ENCODE data around the gene ITPR1.

Gene ITPR1

DNA sequence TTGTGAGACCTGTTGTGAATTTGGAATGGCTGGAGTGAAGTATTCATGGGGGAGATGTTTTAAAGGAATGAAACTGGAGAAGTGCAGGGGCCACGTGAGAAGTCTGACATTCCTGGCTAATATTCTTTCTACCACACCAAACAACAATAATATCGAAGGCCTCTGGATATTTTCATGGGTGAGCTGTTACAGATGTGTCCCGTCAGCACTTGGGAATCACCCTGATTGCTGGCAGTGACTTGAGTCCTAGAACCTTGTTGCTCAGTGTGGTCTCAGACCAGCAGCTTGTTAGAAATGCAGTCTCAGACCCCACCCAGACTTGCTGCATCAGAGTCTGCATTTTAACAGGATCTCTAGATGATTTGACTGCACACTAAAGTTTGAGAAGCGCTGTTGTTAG, 113.8 kb downstream of the ITPR1 start:
- Histone ChIP-seq H3K9ac (ENCODE audit: low read length) (no peak overlapping the region), H3K9me3 (ENCODE audit: low read length) (no peaks in the 10 kb centered on the region), H3K27ac (ENCODE audit: low read depth, low read length, poor library complexity, severe bottlenecking) (no peak overlapping the region), H3F3A (ENCODE audit: insufficient read depth, low read length) (no peaks in the 10 kb centered on the region), H3K27me3 (ENCODE audit: insufficient read depth, low read length) (no peaks in the 10 kb centered on the region), H3K79me2 (ENCODE audit: insufficient read depth, low read length) (no peaks in the 10 kb centered on the region), H3K4me1 (ENCODE audit: insufficient read depth, low read length, severe bottlenecking) (no peaks in the 10 kb centered on the region), H3K4me2 (ENCODE audit: low read length) (no peak overlapping the region), H3K4me3 (ENCODE audit: low read depth, low read length, poor library complexity, severe bottlenecking) (no peak overlapping the region), H3K36me3 (ENCODE audit: insufficient read depth, low read length) (no peaks in the 10 kb centered on the region), H4K20me1 (ENCODE audit: insufficient read depth, low read length) (no peaks in the 10 kb centered on the region), H2AFZ (ENCODE audit: low read length) (no peak overlapping the region), H3K9me2 (ENCODE audit: low read depth, low read length) (no peaks in the 10 kb centered on the region)
- TF ChIP-seq, protein P1, sequence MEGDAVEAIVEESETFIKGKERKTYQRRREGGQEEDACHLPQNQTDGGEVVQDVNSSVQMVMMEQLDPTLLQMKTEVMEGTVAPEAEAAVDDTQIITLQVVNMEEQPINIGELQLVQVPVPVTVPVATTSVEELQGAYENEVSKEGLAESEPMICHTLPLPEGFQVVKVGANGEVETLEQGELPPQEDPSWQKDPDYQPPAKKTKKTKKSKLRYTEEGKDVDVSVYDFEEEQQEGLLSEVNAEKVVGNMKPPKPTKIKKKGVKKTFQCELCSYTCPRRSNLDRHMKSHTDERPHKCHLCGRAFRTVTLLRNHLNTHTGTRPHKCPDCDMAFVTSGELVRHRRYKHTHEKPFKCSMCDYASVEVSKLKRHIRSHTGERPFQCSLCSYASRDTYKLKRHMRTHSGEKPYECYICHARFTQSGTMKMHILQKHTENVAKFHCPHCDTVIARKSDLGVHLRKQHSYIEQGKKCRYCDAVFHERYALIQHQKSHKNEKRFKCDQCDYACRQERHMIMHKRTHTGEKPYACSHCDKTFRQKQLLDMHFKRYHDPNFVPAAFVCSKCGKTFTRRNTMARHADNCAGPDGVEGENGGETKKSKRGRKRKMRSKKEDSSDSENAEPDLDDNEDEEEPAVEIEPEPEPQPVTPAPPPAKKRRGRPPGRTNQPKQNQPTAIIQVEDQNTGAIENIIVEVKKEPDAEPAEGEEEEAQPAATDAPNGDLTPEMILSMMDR (IDR thresholded peaks at IDR 0.05; ENCODE audit: low read length), result no peak
- no peak for TF ChIP-seq EZH2 (IDR thresholded peaks at IDR 0.05; ENCODE audit: borderline replicate concordance, low read length)

DNA sequence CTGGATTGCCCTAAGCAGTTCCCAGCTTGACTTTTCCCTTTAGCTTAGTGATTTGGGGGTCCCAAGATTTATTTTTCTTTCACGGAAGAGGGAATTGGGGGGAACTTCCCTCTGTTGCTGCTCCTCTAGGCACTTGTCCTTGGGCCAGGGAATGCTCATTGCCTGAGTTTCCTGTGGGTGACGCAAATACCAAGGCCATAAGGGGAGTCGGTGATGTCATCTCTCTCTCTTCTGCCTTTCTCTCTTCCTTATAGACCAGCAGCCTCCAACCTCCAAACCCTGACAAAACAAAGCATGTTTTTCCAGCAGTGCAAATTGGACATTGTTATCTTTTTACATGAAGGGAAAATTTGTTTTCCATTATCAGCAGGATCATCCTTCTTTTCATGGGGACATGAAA, 120.2 kb downstream of the ITPR1 start:
- Histone ChIP-seq H3K27ac (ENCODE audit: low read depth, low read length, poor library complexity, severe bottlenecking) (no peak overlapping the region), H3K9me2 (ENCODE audit: low read depth, low read length) (no peaks in the 10 kb centered on the region), H3K9ac (ENCODE audit: low read length) (no peak overlapping the region), H3K4me3 (ENCODE audit: low read depth, low read length, poor library complexity, severe bottlenecking) (no peak overlapping the region), H3K9me3 (ENCODE audit: low read length) (no peaks in the 10 kb centered on the region), H4K20me1 (ENCODE audit: insufficient read depth, low read length) (no peaks in the 10 kb centered on the region), H3K4me1 (ENCODE audit: insufficient read depth, low read length, severe bottlenecking) (no peaks in the 10 kb centered on the region), H3K36me3 (ENCODE audit: insufficient read depth, low read length) (no peaks in the 10 kb centered on the region), H3K4me2 (ENCODE audit: low read length) (no peak overlapping the region), H2AFZ (ENCODE audit: low read length) (no peak overlapping the region), H3K27me3 (ENCODE audit: insufficient read depth, low read length) (no peaks in the 10 kb centered on the region), H3K79me2 (ENCODE audit: insufficient read depth, low read length) (no peaks in the 10 kb centered on the region), H3F3A (ENCODE audit: insufficient read depth, low read length) (no peaks in the 10 kb centered on the region)
- no peak for TF ChIP-seq EZH2 (IDR thresholded peaks at IDR 0.05; ENCODE audit: borderline replicate concordance, low read length)
- TF ChIP-seq, protein P1 (IDR thresholded peaks at IDR 0.05; ENCODE audit: low read length), result no peak

DNA sequence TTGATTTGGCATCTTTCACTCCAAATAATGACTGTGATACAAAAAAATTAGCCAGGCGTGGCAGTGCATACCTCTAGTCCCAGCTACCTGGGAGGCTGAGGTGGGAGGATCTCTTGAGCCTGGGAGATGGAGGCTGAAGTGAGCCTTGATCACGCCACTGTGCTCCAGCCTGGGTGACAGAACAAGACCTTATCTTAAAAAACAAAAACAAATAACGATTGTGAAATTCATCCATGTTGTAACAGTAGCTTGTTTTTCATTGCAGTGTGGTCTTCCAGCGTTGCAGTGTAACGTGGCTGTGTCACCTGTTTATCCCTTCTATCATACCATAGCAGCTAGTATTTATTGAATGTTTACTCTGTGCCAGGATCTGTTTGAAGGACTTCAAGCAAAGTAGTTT, 120.9 kb downstream of the ITPR1 start:
- H3K4me2 ChIP-seq (ENCODE audit: low read length), result no peak overlapping the region
- no peaks in the 10 kb centered on the region for H3K9me2 ChIP-seq (ENCODE audit: low read depth, low read length)
- no peak overlapping the region for H3K4me3 ChIP-seq (ENCODE audit: low read depth, low read length, poor library complexity, severe bottlenecking)
- no peaks in the 10 kb centered on the region for H3K79me2 ChIP-seq (ENCODE audit: insufficient read depth, low read length)
- no peaks in the 10 kb centered on the region for H4K20me1 ChIP-seq (ENCODE audit: insufficient read depth, low read length)
- no peak overlapping the region for H3K27ac ChIP-seq (ENCODE audit: low read depth, low read length, poor library complexity, severe bottlenecking)
- no peaks in the 10 kb centered on the region for H3K4me1 ChIP-seq (ENCODE audit: insufficient read depth, low read length, severe bottlenecking)
- no peak overlapping the region for H3K9ac ChIP-seq (ENCODE audit: low read length)
- no peaks in the 10 kb centered on the region for H3K9me3 ChIP-seq (ENCODE audit: low read length)
- TF ChIP-seq, protein P1 (IDR thresholded peaks at IDR 0.05; ENCODE audit: low read length), result no peak
- no peak overlapping the region for H2AFZ ChIP-seq (ENCODE audit: low read length)
- no peaks in the 10 kb centered on the region for H3F3A ChIP-seq (ENCODE audit: insufficient read depth, low read length)
- no peaks in the 10 kb centered on the region for H3K36me3 ChIP-seq (ENCODE audit: insufficient read depth, low read length)
- H3K27me3 ChIP-seq (ENCODE audit: insufficient read depth, low read length), result no peaks in the 10 kb centered on the region
